Bronchial epithelial cell (primary cell): ENCODE measurements around the gene FTCD. TPM values are rescaled to one million over a fixed set of nuclear protein-coding genes. Genes with fewer than 3 reads are reported as not detected.

Experiments used
- DNase-seq: peaks from one replicate; pipeline ENCODE4 v3.0.0-alpha.2; 2010; ENCODE audit warnings: low read depth
- FAIRE-seq: peaks from 2 replicates; lab custom pipeline; 2011; peaks lifted over from hg19 to GRCh38; lab: Jason Lieb, UNC
- H3K27me3 ChIP-seq: 2 replicates; pipeline ENCODE4 v1.5.1; 2011; ENCODE audit warnings: low read length; ENCODE audit not compliant: control insufficient read depth, insufficient read depth
- H3K36me3 ChIP-seq: 2 replicates; pipeline ENCODE4 v1.5.1; 2011; ENCODE audit warnings: low read length; ENCODE audit not compliant: control insufficient read depth, insufficient read depth
- H3K4me3 ChIP-seq: 2 replicates; pipeline ENCODE4 v1.5.1; 2011; ENCODE audit warnings: mild to moderate bottlenecking, low read depth, low read length, control low read depth
- total RNA-seq: library from RNA; depleted of rRNA; stranded (reverse); fragments of >200 nt; gene quantifications from 2 replicates; pipeline ENCODE4 v1.2.1, GENCODE V29; 2014
- TF ChIP-seq, protein P1 (sequence below): IDR thresholded peaks from 2 replicates; pipeline ENCODE4 v1.5.1; 2011; ENCODE audit warnings: mild to moderate bottlenecking, moderate library complexity, low read length, control low read depth, inconsistent platforms; ENCODE audit not compliant: insufficient read depth, severe bottlenecking

The FTCD gene
- total RNA-seq, 1 donor from 2014 or later, result not detected

DNA sequence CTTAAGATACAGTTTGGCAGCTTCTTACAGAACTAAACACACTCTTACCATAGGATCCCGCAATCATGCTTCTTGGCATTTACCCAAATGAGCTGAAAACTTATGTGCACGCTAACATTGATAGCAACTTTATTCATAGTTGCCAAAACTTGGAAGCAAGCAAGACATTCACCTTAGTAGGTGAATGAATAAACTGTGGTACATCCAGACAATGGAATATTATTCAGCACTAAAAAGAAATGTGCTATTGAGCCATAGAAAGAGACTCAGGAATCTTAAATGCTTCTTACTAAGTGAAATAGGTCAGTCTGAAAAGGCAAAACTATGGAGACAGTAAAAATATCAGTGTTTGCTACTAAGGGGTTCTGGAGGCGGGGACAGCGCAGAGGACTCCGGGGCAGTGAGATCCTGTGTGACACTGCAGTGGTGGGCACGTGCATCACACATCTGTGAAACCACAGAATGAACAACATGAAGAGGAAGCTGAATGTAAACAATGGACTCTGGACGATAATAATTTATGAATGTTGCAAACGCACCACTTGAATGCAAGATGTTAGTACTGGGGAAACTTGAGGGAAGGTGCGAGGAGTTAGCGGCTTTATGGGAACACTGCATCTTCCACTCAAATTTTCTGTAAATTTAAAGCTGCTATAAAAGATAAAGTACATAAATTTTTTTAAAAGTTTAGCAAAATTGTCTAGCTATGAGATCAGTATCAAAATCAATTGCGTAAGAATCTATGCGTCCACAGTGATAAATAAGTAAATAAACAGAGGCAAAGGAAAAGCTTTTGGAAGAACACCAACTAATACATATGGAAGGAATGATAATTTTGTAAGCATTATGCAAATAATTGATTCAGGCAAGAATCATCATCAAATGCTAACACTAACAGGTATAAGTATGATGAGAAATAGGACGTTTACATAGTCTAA, 44.3 kb upstream of the FTCD start:
- TF ChIP-seq, protein P1, sequence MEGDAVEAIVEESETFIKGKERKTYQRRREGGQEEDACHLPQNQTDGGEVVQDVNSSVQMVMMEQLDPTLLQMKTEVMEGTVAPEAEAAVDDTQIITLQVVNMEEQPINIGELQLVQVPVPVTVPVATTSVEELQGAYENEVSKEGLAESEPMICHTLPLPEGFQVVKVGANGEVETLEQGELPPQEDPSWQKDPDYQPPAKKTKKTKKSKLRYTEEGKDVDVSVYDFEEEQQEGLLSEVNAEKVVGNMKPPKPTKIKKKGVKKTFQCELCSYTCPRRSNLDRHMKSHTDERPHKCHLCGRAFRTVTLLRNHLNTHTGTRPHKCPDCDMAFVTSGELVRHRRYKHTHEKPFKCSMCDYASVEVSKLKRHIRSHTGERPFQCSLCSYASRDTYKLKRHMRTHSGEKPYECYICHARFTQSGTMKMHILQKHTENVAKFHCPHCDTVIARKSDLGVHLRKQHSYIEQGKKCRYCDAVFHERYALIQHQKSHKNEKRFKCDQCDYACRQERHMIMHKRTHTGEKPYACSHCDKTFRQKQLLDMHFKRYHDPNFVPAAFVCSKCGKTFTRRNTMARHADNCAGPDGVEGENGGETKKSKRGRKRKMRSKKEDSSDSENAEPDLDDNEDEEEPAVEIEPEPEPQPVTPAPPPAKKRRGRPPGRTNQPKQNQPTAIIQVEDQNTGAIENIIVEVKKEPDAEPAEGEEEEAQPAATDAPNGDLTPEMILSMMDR, result no peak
- FAIRE-seq, result no peak
- no peak overlapping the region for H3K4me3 ChIP-seq
- H3K36me3 ChIP-seq, result peaks cover 20% of the 10 kb centered on the region
- no peak for DNase-seq
- no peaks in the 10 kb centered on the region for H3K27me3 ChIP-seq

DNA sequence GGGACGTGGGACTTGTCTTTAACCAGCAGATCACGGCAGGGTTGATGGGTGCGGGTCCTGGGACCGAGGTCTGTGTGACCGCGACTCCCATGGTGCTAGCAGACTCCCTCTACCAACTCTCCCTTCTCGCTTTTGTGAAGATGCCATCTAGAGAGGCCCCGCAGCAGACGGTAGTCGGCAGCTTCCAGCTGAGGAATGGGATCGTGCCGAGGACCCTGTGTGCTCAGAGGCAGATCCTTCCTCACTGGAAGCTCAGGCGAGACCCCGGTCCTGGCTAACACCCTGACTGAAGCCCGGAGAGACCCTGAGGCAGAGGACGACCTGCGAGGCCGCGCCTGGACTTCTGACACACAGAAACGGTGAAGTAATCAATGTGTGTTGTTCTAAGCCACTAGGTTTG, 41.4 kb upstream of the FTCD start:
- FAIRE-seq (no peak), DNase-seq (no peak)
- Histone ChIP-seq H3K4me3 (no peak overlapping the region), H3K36me3 (peaks cover 30% of the 10 kb centered on the region), H3K27me3 (no peaks in the 10 kb centered on the region)
- TF ChIP-seq, protein P1, result no peak

DNA sequence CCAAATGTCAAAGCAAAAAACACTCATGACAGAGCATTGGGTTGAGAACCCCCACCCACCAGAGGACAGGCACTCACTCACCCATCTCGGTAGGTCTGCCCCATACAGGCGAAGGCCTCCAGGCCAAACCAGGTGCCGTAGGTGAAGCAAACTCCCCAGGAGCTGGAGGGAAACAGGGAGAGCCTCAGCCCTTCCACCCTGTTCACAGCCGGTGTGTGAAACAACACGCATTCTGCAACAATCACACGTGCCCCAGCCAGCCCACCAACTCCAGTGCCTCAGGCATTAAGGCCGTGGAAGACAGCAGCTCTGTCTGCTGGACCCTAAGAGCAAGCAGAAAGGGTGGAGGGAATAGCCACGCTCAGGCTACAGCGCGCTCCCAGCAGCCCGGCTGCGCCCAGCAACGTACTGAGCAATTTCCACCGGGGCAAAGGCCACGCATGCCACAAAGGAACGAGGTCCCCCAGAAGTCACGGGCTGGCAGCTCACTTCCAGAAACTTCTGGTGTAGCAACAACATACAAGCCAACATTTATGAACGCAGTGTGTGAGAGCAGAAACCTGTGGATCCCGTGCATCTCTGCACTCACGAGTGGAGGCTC, 40.3 kb upstream of the FTCD start:
- Histone ChIP-seq H3K27me3 (no peaks in the 10 kb centered on the region), H3K4me3 (no peak overlapping the region), H3K36me3 (peaks cover 32% of the 10 kb centered on the region)
- no peak for DNase-seq
- TF ChIP-seq, protein P1, result no peak
- no peak for FAIRE-seq

DNA sequence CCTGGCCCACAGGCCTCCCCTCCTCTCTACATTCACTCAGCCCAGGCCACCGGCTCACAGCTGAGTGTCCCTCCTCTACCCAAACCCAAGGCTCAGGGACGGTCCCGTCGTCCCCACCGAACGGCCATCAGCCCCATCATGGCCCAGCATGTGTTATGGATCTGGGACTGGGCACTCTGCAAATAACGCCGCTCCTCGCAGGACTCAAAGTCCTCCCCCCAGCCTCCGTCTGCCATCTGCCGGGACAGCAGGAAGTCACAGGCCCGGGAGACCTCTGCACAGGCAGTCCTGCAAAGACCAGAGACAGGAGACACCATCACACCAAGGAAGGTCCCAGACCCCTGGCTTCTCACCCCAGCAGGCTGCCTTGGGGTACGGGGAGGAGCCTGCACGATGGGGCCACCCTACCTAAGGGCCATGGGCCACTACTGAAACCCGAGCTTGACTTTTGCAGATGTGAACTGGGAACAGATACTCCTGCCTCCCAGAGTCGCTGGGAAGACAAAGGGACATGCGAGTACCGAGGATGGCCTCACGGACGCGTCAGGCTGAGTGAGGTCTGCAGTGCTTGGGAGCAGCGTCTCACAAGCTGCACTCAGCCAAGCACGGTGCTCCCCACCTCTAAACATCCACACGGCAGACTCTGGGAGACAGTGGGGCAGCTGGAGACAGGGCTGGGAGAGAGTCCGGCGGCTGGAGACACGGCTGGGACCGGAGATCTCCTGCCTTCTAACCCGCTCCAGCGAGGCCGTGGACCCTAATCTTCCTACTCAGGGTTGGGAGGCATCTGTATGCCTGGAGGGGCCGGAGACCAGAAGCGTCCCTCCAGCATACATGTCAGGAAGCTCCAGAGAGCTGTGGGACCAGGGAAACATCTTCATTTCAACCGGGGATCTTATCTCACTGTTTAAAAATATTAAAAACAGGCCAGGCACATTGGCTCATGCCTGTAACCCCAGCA, 39.3 kb upstream of the FTCD start:
- no peaks in the 10 kb centered on the region for H3K27me3 ChIP-seq
- TF ChIP-seq, protein P1, result no peak
- peaks cover 32% of the 10 kb centered on the region for H3K36me3 ChIP-seq
- FAIRE-seq (no peak), DNase-seq (no peak)
- H3K4me3 ChIP-seq, result no peak overlapping the region

DNA sequence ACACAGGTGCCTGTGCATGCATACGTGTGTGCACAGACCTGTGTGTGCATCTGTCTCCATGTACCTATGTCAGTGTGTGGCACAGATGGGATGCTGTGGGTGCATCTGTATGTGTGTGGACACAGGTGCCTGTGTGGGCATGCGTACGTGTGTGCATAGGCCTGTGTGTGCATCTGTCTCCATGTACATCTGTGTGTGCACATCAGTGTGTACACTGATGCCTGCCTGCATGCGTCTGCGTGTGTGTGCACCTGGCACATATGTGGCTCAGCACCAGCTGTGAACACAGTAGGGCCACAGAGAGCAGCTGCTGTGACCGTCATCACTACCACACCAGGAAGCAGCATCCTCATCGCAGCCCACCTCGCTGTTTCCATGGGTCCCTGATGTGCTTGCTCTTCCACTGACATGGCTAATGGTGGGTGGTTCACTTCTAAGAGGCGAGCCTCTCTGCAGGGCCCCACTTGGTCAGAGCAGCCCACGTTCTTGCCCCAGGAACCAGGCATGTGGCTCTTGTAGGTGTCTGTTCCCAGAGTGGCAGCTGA, 38.5 kb upstream of the FTCD start:
- DNase-seq, result no peak
- Histone ChIP-seq H3K27me3 (no peaks in the 10 kb centered on the region), H3K36me3 (peaks cover 30% of the 10 kb centered on the region), H3K4me3 (no peak overlapping the region)
- TF ChIP-seq, protein P1, result no peak
- FAIRE-seq, result no peak
